ENCODE measurements around the gene MUC2.

Gene MUC2

DNA sequence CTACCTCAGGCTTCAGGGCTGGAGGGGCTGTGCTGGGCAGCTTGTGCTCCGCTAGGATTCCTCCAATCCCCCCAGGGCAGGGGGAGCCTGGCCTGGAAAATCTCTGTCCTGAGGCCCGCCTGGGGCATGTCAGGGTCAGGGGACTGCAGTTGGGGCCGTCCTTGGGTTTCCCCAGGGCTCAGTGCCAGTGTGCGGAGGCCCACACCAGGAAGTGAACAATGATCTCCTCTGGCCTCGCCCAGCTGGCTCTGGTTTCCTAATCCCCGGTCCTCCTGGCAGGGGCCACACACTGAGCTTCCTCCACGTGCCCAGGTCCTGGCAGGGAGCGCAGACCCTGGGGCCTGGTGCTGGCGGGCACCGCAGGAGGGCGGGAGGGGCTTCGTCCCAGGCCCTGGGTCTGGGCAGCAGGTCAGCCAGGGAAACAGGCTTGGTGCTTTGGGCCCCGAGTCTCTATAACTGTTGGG is 1.4 kb upstream of the MUC2 start:
- no peak overlapping the region for H3K4me3 ChIP-seq (ENCODE audit: low read length)
- TF ChIP-seq CTCF (IDR thresholded peaks at IDR 0.05; ENCODE audit: insufficient read depth, low read depth, low read length, missing control alignments): no peak
- DNase-seq (ENCODE audit: low read depth): peak; percentile 45

GRCh38 chr11:1073851-1074243 is 827 bp upstream of the MUC2 start:
- no peak for DNase-seq (ENCODE audit: low read depth)
- H3K4me3 ChIP-seq (ENCODE audit: low read length): no peak overlapping the region
- no peak for TF ChIP-seq CTCF (IDR thresholded peaks at IDR 0.05; ENCODE audit: insufficient read depth, low read depth, low read length, missing control alignments)

GRCh38 chr11:1075341-1075911 is 752 bp downstream of the MUC2 start:
- no peak for DNase-seq (ENCODE audit: low read depth)
- no peak for TF ChIP-seq CTCF (IDR thresholded peaks at IDR 0.05; ENCODE audit: insufficient read depth, low read depth, low read length, missing control alignments)

DNA sequence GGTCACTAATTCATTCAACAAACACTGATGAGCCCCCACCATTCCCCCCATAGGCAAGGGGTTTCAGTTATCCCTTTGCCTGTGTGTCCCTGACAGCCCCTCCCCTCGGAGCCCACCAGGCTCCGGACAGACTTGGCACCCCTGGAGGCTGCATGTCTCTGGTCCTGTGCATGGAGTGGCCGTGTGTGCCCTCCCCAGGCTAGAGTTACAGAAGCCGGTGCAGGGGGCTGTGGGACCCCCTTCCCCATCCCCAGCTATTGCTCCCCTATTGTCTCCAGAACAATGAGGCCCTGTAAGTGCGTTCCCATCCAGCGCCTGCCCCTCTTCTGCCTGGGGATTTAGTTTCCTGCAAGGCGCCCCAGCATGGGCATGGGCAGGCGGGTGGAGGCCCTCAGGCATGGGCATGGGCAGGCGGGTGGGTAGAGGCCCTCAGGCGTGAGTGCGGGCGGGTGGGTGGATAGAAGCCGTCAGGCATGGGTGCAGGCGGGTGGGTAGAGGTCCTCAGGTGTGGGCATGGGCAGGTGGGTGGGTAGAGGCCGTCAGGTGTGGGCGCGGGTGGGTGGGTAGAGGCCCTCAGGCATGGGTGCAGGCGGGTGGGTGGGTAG is 1.5 kb downstream of the MUC2 start:
- H3K4me3 ChIP-seq (ENCODE audit: low read length): no peak overlapping the region
- TF ChIP-seq CTCF (IDR thresholded peaks at IDR 0.05; ENCODE audit: insufficient read depth, low read depth, low read length, missing control alignments): no peak
- DNase-seq (ENCODE audit: low read depth): no peak

More at GRCh38 chr11:1075341-1075911, 752 bp downstream of the MUC2 start:
- no peak overlapping the region for H3K4me3 ChIP-seq (ENCODE audit: low read length)

DNA sequence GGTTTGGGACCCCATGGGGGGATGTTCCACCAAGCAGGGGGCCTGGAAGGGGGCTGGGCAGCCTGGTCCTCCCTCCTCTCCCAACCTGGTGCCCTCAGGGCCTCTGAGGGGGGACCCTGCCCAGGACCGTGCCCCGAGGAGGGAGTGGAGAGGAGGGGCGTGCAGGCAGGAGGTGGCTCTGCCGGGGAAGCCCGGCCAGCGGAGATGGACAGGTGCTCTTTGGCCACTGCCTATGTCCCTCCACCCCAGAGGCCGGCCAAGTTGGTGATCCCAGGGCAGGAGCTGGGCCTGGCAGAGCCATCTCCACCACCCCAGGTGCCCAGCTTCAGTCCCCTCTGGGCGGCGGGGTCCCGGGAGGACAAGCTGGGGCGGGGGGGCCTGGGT is 2.4 kb downstream of the MUC2 start:
- no peak for DNase-seq (ENCODE audit: low read depth)
- no peak overlapping the region for H3K4me3 ChIP-seq (ENCODE audit: low read length)
- TF ChIP-seq CTCF (IDR thresholded peaks at IDR 0.05; ENCODE audit: insufficient read depth, low read depth, low read length, missing control alignments): no peak

- H3K4me3 ChIP-seq (ENCODE audit: low read length): no peak overlapping the region
- no peak for DNase-seq (ENCODE audit: low read depth)
- no peak for TF ChIP-seq CTCF (IDR thresholded peaks at IDR 0.05; ENCODE audit: insufficient read depth, low read depth, low read length, missing control alignments)
Measured at GRCh38 chr11:1077417-1078119, 2.9 kb downstream of the MUC2 start.
